IPS DF 19.7 (cell line): ENCODE data around the gene ZC3H12D.
"Not testable (repeated sequence)": the region's sequence is repeated elsewhere in the genome, so short reads cannot be mapped to it uniquely, and the experiment has no call there.

Experiments
- DNase-seq: peaks from one replicate; pipeline ENCODE4 v3.0.0-alpha.2; 2013; ENCODE audit warnings: low read depth, low spot score

The ZC3H12D gene

DNA sequence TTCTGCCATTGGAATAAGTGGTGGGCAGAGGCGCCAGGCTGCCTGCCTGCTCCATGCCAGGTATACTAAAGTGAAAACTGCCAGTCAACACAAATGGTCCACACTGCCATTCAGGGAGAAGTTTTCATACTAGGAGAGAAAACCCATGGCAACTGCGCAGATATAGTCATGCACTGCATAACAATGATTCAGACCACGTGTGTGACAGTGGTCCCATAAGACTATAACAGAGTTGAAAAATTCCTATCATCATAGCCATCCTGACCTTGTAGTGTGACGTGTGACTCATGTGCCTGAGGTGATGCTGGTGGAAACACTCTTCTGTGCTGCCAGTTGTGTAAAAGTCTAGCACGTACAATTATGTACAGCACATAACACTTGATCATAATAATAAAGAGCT lies 25.1 kb downstream of the ZC3H12D start:
- no peak for DNase-seq

DNA sequence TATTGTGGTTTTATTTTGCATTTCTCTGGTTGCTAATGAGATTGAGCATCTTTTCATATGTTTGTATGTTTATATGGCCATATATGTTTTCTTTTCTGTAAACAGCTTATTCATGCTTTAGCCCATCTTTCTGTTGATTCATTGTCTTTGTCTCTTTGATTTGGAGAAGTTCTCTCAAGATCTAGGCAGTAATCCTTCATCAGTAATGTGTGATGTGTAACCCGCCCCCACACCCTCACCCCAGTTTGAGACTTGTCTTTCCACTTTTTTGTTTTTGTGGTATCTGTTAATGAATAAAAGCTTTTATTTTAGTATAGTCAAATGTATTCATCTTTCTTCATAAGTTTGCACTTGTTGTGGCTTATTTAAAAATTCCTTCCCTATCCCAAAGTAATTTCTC lies 26.0 kb downstream of the ZC3H12D start:
- DNase-seq, result no peak

DNA sequence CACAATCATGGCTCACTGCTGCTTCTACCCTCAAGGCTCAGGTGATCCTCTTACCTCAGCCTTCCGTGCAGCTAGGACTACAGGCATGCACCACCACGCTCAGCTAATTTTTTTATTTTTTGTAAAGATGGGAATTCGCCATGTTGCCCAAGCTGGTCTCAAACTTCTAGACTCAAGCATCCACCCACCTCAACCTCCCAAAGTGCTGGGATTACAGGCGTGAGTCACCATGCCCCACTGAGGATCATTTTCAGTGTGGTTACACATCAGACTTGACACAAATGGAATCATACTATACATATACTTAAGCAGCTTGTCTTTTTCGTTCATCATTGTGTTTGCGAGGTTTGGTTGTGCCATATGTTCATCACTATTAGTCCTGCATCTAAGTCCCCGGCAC lies 26.6 kb downstream of the ZC3H12D start:
- no peak for DNase-seq

DNA sequence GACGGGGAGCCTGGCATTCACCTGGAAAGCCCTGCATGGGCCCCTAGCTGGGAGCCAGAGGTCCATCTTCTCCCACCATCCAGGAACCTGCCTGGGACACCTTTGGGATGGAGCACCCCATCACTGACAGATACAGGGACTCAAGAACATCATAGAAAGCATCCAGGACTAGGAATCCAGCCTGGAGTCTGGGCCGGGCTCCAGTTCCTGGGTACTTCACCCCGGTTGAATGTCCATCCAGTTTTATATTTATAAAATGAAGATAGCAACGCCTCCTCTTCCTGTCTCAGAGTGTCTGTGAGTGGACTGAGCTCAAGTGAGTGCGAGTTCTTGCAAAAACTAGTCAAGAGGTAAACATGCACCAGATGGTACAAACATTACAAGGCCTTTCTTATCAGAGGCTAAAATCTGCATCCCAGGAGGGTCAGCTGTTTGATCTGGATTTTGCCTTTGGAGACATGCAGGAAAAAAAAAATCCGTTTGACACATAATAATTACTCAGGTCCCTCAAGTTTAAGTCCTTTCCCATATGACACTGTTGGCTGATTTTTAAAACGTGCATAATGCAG lies 27.4 kb downstream of the ZC3H12D start:
- no peak for DNase-seq

DNA sequence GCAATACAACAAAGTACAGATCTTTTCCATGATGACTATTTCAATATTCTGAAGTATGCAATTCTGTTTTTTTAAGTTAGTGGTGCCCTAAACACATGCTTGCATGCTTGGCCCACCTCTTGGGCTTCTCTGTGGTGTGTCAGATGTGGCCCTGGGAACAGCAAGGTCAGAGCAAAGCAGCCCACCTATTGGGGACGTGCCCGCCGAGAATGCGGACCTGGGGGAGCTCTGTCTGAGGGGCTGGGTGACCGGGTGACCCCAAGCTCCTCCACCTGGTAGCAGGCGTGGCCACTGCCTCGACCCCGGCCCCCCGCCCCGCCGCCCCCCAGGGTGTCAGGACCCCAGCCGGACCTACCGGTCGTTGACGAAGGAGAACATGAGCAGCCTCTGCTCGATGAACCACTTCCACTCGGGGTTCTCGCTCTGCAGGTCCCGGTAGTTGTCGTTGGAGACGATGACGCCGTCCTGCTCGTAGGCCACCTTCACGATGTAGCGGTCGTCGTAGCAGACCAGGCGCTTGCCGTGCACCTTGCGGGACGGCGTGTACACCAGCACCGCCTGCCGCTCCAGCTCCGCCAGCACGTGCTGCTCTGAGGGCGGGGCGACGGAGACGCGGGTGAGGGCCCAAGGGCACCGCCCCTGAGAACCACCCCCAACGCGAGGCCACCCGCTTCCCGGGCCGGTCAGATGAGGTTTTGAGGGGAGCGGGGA lies 28.3 kb downstream of the ZC3H12D start:
- no peak for DNase-seq

DNA sequence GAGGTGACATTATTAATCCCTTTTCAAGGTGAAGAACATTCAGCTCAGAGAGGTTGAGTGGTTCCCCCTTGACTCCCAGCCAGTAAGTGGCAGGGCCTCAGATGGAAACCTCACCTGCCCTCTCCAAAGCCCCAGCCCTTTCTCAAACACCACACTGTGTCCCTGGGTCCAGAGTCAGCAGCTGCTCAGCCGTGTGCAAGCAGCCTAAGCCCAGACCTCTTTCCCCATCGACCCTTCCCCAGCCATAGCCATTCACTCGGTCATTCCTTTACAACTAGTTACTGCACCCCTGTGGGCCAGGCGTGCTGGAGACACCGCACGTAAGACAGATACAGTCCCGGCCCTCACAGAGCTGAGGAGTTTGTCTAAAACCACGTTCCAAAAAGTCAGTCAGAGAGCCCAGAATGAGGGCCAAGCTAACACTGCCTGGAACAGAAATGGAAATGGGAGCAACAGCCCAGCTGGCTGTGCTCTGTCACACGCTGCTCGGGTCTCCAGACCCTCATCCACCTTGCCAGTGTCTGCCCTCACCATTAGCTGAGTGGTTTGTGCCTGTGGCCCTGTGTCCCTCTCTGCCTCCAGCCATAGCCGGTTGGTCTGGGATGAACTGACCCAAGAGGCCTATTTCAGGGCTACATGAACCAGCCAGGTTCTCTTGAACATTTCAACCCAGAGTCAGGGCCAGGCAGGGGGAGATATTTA lies 29.6 kb downstream of the ZC3H12D start:
- DNase-seq, result no peak

DNA sequence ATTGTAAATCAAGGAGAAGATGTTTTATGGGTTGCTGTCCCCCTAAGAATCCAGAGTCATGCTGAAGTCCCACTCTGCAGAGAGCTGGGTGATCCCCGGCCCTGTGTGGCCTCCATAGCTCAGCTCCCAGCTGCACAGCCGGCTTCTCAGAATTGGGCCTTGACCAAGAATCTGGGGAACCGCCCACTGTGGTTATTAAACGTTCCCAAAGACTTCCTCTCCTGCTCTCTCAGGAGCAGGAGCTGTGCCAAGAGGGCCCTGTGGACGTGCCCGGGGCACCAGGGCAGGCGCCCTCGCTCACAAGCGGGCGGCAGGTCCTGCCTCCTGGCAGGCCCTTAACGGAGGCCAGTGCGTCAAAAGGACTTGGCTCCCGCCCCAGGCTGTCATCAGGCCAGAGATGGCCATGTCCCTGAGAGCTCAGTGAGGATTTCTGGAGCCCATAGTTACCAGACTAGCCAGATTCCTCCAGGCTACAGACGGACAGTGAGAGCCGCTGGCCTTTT lies 30.4 kb downstream of the ZC3H12D start:
- no peak for DNase-seq

DNA sequence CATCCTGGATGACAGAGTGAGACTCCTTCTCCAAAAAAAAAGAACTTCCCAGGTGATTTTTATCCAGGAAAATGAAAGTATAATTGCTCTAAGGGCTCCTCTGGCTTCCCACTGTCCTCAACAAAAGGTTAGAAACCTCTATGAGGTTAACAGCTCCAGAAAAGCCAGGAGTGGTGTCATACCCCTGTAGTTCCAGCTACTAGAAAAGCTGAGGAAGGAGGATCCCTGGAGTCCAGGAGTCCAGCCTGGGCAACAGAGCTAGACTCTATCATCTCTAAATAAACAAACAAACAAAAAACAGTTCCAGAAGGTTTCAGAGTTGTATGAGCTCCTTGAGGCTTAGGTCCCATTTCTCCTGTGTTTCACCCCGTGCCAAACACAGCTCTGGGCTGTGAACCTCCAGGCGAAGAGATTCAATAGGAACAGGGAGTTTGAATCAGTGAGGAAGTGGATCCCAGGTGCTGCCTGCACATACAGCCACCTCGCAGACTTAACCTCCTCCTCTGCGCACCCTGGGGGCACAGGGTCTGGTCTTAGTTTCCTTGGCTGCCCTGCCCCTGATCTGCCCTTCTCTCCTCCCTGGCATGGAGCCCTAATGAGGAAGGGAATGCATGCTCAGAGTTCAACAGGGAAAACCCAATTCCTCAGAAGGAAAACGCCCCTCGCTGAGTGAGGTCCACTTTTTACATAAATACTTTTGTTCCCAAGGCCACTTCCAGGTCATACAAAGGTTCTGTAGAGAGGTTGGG lies 31.0 kb downstream of the ZC3H12D start:
- no peak for DNase-seq

DNA sequence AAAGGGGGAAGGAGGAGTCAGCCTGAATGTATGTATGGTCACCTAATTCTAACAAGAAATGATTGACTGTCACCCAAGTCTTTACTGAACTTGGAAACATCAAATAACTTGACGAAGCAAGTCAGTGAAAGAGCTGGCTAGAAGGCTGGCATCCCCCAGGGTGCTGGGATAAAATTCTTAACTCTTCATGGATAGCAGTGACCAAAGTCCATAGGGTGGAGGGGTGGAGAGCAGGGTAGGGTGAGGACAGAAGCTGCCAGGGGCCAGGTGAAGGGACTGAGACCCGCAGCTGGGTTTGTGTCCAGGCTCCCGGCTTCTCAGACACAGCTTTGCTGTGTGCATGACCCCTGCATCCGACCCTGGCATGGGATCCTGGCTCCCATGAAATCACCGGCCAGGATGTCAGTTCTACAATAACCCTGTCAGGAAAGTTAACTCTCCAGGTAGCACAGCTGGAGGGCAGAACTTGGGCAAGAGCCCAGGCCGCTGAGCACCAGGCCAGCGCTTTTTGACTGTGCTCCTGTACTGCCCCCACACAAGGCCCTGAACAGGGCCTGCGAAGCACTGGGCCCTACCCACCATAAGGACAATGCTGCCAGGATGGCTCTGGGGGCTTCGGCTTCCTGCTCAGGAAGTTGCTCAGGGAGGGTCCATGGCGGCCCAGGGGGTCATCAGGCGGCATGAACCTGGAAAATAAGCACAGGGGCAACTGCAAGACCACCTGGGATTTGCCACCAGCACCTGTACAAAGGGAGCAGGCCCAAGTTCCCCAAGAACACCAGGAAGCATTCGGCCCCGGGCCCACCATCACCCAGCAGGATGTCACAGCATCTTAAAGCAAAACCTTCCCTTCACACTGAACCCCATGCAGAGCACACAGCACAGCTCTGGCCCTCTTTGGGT lies 32.5 kb downstream of the ZC3H12D start:
- DNase-seq, result no peak

DNA sequence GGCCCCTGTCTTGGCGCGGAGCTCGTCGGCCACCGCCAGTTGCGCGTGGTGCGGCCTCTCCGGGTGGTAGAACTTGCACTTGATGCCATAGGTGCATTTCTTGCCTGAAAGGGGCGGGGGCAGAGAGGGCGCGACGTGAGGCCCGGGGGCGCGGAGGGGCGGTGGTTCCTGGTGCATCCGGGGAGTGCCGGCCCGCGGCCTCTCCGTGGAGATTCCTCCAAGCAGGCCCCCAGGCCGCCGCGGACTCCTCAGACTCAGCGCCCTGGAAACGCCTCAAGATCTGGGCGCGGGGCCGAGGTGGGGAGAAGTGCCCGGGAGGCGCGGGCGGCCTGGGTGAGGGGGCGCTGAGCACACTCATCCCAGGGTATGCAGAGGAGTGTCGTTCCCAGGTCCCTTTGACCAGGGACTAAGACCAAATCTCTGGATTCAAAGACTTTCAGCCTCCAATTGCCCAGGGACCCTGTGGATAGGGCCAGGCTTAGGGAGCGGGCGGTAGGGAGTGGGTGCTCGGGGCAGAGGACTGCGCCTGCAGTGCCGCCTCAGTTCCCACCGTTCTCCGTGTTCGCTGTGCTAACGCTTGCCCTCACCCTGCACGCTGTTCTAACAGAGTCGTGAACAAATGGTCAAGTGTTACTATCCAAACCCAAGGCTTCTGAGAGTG lies 33.3 kb downstream of the ZC3H12D start:
- no peak for DNase-seq

DNA sequence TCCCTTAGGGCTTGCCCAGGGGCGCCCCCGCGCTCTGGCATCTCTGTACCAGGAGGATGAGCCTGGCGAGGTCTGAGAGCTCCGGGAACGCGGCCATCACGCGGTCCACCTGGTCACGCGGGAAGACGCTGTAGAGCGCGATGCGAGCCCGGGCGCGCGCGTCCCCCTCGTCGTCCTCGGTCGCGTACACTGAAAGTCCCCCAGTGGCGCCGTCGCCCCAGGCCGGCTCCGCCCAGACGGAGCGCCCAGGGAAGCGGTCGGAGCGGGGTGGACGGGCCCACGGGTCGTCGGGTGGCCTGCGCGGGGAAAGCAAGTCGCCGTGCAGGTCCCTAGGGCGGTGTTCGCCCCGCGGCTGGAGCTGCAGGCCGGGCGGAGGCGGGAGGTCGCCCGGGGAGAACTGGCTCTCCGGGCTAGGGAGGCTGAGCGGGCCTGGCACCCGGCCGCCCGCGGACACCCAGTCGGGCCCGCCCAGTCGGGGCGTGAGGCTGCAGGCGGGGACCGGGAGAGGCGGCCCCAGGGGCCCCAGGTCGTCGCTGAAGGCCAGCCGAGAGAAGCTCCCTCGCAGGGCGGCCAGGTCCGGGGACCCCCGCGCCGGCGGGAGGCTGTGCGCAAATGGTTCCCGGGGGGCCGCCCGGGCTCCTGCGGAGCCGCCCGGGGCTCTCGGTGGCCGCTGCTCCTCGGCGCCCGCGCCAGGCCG lies 34.0 kb downstream of the ZC3H12D start:
- DNase-seq, result no peak

DNA sequence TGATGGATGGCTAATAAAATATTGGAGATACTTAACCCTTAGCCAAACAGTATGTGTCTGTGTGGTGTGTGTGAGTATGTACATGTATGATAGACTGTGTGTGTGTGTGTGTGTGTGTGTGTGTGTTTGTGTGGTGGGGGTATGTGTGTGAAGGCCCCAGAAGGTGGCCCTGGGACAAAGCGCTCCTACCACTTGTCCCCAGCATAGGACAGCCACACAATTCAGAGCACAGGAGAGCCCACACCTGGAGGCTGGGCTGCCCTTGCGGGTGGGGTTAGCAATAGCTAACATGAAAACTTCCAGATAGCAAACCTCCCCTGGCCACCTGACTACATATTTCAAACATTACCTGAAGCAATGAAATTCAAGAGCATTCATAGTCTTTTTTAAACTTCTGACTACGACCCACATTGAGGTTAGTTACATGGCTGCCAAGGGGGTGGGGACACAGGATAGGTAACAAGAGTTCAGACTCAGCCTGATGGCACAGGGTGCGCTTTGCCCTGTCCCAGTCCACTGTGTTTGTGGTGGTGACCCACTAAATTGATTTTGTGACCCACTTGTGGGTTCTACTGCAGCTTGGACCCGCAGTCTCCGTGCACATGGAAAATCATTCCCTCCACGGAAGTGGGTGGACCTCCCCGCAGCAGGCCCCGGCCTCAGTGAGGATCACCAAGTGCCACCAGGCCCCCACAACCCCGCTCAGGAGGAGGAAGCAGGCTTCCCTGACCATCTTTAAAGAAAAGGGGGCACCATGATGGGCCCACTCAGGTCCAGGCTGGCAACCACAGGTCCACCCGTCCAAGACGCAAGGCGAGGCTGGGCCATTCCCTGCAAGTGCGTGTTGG lies 34.8 kb downstream of the ZC3H12D start:
- DNase-seq, result no peak

DNA sequence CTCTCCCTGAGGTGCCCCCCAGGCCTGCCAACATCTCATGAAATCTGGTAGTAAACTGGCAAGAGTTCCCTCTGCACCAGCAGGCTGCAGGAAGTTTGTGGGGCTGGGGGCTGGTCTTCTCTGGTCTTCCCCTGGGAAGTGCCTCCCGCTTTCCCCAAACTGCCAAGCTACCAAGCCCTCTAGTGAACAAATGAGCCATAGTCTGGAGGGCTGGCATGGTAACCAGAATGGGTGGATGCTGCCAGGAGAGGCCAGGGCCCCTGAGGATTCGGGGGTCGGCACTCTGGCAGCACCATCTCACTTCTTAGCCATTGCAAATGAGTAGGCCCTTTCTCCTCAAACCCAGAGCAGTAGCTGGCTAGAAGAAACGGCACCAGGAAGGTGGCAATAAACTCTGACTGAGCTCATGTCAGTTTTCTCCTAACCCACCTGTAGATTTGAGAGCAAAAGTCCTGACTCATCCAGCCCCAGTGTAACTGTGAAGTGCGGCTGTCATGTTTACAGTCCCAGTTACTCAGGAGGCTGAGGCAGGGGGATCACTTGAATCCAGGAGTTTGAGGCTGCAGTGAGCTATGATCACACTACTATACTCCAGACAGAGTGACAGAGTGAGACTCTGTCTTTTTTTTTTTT lies 35.9 kb downstream of the ZC3H12D start:
- DNase-seq, result no peak

DNA sequence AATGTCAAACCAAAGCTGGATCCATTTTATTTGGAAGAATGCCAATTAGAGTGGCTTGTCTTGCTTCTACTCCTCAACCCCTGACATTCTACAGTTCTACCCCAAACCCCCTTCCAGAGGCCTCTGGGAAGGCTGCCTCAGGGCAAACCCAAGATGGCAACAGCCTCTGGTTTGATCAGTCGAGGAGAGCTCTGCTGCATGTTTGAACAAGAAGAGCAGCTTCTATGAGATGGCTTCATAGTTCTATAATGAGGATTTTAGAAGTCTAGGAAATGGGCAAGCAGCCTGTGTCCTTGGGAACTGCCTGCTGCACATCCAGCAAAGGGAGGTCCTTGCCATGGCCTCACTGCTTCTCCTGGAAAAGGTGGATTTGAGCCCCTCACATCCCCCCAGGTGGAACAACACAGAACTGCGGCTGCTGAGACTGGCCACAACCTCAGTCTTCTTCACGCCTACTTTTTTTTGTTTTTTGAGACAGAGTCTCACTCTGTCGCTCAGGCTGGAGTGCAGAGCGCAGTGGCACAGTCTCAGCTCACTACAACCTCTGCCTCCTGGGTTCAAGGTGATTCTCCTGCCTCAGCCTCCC lies 37.9 kb downstream of the ZC3H12D start:
- no peak for DNase-seq

DNA sequence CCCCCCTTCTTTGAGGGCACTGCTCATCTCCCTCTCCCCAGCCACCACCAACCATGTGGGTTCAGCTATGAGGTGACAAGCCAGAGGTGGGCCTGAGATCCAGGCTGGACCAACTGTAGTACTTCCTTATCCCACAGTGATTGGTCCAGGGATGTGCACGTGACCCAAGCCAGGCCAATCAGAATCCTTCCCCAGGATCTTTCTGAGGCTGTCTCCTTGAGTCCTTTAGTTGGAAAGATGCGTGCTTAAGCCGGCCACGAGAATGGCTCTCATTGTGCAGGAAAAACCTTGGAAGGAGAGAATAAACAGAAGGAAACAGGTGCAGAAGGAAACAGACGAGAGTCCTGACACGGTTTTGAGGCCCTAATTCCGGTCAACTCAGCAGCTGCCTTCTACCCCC lies 39.2 kb downstream of the ZC3H12D start:
- no peak for DNase-seq

DNA sequence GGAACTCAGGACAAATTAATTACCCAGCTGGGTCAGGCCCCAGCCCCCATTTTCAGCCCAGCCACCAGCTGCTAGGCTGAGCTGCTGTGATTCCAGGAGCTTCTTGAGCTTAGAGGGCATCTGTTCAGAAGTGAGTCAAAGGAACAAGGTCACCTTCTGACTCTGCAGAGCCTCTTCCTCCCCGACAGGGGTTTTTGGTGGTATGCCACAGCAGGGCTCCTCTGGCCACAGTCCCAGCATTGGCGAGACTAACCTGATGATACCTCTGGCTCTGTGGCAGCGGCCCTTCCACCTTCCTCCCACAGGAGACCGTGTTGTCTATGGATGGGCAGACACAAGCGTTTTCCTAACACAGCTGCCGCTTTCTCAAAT lies 39.7 kb downstream of the ZC3H12D start:
- DNase-seq, result no peak

DNA sequence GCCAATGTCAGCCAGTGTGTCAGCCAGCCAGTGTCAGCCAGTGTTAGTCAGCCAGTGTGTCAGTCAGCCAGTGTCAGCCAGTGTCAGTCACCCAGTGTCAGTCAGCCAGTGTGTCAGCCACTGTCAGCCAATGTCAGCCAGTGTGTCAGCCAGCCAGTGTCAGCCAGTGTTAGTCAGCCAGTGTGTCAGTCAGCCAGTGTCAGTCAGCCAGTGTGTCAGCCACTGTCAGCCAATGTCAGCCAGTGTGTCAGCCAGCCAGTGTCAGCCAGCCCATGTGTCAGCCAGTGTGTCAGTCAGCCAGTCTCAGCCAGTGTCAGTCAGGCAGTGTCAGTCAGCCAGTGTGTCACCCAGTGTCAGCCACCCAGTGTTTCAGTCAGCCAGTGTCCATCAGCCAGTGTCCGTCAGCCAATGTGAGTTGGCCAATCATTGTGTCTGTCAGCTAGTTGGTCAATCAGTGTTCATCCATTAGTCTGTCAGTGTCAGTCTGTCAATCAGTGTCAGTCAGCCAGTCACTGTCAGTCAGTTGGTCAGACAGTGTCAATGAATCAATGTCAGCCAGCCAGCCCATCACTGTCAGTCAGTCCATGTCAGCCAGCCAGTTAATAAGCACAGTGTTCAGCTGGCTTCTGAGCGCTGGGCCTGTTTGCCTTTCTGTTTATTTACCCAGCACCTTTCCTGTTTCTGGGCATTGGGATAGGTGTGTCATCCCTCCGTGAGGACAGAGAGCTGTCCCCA lies 40.3 kb downstream of the ZC3H12D start:
- not testable (repeated sequence) for DNase-seq
